NOMO-1 treated with dmso at 0.1 percent for 144 hours (cell line): Measurements from ENCODE around the gene B3GLCT.

ENCODE experiments used
- DNase-seq: peaks from one replicate; lab custom pipeline; 2025; ENCODE audit not compliant: unreplicated experiment; lab: John Stamatoyannopoulos, UW

Gene B3GLCT

DNA sequence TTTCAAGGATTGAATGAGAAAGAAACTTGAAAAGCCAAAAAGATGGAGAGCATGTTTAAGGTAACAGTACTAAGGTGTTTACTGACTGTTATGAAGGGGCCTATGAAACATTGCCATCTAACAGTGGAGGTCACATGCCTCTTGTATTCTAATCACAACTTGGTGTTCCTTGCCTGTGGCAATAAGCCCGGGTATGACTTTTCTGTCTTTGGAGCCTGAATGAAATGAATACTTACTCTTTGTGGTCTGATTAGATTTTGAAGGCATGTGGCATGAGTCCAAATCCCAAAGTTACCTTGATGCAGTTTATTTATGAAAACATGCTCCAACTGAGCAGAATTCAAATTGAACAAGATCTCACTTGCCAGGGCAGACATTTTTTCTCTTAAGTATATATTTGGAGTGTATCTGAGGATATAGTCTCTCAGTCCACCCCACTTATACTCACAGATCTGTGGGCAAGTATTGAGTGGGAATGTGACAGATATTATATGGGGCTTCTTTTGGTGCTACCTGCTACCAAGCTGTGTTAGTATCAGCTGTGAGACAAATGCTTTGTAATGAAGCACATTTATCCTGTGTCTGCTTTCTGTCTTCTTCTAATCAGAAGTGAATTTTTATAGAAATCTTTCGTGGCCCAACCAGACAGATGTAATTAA lies 67.5 kb downstream of the B3GLCT start:
- no peak for DNase-seq

DNA sequence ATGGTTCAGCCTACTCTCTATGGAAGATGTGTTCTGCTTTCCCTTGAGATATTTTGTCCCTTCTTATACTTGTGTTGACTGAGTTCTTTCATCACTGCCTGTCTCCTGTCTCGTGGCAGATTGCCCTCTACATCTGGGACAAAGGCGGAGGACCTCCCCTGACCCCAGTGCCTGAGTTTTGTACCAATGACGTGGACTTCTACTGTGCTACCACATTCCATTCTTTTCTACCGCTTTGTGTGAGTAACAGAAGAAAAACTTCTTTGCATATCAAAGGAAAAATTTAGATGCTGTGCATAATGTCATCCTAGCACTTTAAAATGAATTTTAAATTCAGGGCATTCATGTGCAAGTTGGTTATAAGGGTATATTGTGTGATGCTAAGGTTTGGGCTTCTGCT lies 74.6 kb downstream of the B3GLCT start:
- DNase-seq, result no peak

DNA sequence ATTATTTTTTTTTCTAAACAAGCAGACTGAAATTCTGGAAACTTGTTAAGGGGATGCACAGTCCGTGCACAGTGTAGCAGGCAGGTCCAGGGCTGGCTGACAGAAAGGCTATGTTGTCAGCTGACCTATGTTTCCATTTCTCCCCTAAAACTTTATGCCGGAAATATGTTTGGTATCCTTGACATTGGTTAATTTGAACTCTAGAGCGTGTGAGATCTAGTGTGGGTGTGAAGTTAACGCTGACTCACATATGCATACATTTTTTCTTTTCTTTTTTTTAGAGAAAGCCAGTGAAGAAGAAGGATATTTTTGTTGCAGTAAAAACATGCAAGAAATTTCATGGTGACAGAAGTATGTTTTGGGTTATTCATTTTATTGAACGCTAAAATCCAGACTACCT lies 76.6 kb downstream of the B3GLCT start:
- no peak for DNase-seq

DNA sequence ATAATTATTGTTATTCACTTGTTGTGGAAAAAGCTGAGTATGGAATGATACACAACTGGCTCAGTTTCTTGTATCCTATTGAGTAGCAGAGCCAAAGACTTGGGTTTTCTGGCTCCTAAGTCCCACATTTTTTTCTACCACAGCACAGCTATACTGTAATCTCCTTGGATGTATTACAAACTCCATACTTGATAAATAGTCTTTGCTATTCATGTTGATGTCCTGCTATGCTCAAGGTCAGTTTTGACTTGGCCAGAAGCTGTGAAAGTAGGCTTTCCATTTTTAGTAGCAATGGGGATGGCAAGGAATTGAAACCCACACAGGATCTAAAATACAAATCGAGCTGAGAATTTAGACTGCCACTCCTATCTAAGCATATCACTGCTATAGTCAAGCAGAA lies 79.1 kb downstream of the B3GLCT start:
- no peak for DNase-seq

DNA sequence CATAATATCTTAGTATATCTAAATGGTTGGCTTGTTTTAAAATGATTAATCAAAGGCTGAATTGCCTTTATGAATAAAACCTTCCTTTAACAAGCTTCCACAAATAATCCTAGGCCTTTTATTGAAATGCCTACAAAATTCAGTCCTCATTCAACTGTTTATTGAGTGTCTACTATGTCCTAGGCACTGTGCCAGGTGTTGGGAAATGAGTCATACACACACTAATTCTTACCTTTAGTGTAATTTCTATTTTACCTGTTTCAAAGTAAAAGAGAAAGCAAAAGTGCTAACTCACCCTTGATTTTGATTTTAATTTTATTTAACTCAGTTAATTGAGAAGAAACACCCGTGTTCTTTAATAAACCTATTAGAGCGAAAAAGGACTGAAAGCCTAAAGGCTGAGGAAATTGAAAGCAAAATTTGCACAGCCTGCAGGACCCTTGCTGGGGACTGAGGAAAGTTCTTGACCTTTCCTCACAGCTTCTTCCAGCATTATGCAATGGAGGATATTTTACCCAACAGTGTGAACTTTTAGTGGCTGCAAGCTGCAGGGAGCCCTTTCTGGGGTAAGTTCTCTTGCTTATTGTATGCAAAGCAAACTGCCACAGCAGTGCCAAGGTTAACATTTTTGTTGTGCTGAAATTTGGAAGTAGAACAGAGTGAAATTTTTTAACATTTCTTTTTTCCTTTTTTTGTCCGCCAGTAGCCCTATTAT lies 83.1 kb downstream of the B3GLCT start:
- DNase-seq, result no peak

DNA sequence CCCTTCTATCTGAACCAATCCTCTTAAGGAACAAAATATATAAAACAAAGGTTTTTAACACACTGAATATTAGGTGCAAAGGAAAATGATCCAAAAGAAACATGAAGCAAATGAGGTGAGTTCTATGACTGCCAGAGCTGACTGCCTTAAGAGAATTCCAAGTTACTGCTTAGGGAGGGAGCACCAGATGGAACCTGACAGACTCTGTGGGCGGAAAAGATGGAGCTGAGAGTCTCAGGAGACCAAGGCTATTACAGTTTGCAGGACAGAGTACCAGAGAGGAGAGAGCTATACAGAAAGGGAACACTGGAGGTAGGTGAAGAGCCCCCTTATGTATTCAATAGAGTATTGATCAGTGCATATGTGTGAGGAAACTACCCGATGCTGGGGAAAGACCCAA lies 87.2 kb downstream of the B3GLCT start:
- no peak for DNase-seq

DNA sequence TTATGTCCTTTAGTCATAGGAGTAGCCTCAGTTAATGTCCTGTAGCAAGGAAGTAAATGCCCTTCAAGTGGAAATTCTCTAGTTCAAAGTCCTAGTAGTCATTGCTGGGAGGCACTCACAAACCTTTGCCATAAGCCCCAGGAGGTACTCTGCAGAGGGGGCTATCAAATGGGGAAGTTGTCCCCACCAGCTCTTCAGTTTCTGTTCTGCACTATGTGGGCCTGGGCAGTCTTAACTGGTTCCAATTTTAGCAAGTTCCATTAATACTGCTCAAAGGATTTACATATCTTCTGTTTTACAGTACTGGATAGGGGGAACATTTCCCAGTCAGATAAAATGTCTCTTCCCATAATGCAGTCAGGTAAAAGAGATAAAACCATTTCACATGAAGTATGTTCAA lies 101.3 kb downstream of the B3GLCT start:
- peak; percentile 1 for DNase-seq

DNA sequence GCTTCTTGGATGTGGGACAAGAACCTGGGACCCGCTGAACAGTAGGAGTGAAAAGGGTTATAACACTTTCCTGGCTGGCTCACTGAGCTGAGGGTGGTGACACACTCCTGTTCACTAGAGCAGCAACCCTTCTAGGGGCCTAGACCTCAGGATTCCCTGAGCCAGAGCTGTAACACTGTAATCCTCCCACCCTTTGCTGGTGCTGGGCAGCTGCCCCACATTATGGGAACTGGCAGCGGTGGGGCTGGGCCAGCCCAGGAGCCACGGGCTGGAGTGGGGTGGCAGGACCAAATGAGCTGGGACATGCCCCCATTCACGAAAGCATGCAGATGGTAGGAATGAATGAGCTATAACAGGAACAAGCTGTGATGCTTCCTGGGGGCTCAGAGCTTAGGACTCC lies 110.6 kb downstream of the B3GLCT start:
- no peak for DNase-seq

DNA sequence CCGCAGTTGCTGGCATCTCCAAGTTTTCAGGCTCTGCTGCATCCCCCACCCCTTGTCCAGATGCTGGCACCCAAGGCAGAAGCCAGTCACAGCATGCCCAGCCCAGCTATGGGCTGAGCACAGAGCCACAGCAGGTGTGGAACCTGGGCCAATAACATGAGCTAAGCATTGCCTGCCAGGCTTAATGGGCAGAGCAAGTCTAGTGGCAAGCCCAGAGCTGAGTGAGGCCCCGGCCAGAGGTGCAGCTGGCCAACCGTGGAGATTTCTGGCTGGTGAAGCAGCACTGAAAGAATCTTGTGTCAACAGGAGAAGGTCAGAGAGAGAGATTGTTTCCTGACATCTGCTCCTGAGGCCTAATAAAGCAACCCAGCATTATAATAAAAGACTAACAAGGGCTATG lies 111.0 kb downstream of the B3GLCT start:
- DNase-seq, result no peak

DNA sequence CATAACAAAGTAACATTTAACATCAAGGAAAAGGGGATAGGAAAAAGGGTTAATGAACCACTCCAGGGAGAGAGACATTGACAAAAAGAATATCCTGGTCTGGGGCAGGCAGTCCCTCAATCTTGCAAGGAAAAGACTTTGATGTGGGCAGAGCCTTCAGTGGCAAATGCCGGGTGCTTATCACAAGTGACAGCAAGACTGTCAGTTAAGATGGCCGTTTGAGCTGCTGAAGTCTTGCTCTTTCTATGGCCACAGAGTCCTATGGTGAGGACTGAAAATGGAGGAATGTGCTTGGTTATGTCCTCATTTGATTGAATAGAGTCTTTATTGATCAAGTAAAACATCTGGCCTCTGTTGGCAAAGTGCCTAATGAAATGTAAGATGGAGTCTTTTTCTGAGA lies 112.1 kb downstream of the B3GLCT start:
- no peak for DNase-seq

DNA sequence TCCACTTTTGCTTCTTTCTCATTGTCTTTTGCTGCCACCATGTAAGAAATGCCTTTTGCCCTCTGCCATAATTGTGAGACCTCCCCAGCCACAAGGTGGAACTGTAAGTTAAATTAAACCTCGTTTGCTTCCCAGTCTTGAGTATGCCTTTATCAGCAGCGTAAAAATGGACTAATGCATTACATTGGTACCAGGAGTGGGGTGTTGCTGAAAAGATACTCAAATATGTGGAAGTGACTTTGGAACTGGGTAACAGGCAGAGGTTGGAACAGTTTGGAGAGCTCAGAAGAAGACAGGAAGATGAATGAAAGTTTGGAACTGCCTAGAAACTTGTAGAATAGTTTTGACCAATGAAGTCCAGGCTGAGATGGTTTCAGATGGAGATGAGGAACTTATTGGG lies 115.2 kb downstream of the B3GLCT start:
- DNase-seq, result no peak

DNA sequence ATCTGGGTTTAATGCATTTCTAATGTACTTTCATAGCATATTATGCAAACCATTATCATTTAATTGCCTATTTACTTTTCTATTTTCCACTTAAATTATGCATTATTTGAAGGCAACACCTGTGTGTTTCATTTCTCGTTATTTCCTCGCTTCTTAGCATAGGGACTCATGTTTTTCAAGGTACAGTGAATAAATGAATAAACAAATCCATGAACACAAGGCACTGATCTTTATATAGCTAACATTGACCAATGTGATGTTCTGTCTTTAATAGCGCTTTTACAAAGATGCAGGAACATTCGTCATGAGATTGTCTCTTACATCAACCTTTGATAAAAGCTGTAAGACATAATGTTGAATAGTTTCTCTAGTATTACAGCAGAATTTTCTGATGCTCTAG lies 121.2 kb downstream of the B3GLCT start:
- DNase-seq, result no peak

DNA sequence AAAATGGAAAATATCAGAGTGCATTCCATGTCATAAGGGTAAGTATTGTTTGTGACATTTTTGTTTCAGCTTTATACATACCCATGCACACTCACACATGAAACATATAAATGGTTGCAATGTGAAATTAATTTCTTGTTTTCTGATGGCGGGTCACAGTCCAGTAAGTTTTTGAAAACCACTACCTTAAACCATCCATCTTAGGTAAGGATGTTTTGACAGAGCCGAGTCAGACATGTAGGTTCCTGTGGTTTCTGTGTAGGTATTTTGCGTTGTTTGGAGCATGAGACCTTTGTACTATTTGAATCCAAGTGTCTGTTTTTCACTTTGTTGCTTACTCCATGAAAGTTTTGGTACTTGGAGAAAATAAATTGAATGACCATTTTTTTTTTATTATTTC lies 121.7 kb downstream of the B3GLCT start:
- no peak for DNase-seq

DNA sequence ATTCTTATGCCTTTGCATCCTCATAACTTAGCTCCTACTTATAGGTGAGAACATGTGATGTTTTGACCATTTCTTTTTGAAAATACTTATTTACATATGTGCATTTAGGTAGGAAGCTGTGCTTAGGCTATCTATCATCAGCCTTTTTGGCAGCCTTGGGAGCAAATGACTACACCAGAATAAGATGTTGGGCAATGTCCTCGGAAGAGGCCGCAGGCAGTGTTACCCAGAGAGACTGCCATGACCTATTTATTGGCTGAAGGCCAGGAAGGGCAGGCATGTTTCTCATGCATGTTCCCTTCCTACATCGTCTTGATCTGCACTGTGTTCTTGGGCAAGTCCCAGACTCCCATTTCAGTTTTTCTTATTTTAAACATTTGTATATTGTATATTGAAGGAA lies 122.3 kb downstream of the B3GLCT start:
- DNase-seq, result no peak

DNA sequence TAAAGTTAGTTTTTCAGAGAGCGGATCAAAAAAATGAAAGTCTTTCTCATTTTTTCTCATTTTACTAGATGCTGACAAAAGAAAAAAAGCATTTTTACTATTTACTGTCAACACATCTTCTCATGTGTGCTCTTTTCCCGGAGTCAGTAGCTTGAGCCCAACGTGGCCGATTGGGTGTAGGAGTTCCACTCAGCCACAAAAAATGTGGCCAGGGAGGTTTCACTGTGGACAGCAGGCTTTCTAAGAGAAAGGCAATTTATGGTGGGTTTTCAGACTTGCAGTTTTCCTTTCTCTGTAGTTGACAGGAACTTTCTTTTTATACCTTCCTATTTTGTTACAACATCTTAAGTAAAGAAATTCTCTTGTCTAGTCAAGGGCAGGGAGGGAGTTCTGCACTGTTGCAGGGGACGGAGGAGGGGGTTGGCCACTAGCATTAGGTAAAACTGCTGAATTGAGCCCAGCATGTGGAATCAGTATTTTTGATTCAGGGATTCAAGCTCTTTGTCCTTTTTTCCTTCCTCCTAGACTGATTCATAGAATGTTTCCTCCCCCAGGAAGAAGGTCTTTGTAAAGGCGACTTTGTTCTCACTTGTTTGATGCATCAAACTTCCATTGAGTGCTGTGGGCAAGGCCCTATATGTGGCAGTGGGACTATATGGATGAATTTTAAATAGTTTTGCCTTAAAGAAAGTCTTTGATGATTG lies 123.1 kb downstream of the B3GLCT start:
- no peak for DNase-seq

DNA sequence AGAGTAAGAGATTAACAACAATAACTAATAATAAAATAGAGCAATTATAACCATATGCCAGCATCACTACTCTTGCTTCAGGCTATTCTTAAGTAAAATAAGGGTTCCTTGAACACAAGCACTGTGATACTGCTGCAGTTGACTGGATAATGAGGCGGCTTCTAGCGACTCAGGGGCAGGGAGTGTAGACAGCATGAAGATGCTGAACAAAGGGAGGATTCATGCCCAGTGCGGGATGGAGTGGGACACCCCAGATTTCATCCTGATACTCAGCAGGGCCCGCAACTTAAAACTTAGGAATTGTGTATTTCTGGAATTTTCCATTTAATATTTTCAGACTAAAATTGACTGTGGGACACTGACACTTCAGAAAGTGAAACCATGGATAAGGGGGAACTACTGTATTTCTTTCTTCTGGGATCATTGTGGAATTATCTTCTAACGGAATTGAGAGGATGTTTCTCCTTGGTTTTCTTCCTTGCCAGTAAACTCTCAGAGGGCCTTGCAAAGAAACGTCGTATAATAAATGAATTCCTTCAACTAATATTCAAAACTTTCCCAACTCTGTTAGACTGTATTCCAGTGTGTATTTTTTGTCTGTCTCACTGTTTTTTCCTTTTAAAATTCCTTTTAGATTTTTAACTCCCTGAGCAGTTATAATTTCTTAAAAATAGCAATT lies 127.5 kb downstream of the B3GLCT start:
- no peak for DNase-seq

DNA sequence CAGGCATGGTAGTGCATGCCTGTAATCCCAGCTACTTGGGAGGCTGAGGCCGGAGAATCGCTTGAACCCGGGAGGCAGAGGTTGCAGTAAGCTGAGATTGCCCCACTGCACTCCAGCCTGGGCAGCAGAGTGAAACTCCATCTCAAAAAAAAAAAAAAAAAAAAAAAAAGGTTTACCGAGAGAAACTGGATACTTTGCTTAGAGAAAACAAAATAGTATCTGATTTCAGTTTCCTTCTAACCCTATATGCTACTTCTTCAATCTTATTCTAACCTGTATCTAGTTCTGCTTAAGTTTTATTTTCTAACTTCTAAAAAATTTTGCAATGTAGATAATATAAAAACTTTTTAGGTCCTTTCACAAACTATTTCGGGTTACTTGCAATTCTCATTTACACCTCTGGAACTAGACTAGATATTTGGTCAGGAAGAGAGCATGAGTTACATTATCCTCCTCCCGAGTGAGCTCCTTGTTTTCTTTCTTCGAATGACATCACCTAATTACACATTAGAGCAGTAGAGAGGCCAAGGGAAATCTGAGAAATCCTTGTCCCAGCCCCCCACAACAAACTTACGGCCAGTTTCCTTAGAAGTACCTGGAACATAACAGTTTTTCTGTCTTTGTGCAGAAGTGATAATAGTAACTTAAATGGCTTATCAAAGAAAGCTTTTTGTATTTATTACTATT lies 128.9 kb downstream of the B3GLCT start:
- no peak for DNase-seq

DNA sequence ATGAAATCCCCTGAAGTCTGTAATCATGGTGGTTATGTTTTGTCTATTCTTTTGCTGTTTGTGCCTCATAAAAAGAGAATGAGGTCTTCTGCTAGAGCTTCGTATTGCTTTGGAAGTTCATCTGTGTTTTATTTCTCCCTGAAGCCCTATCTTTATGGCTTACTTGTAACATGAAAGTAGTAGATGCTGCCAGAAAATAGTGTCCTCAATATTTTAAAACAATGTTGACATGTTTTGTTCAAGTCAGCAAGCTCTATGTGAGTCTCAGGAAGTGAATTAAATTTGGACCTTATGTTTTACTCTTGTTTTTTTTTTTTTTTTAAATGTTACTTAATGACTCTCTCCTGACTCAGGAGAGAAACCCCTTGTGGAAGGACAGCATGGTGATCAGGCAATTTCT lies 130.5 kb downstream of the B3GLCT start:
- DNase-seq, result no peak

DNA sequence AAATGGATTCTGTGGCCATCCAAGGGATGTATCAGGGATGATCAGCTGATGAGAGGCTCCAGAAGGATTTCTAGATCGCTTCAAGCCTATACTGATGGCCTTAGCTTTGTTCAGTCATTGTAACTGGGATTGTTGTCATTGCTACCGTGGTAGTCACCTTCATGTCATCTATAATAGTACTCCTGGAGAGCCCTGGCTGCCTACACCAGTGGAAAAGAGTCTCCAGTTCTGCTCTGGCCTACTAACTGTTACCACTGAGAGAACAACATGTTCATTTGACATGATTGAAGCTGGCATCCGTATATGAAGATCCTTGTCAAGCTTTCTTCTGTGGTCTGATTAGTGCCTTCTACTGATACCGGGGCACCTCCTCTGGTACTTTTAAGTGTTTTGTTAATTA lies 131.3 kb downstream of the B3GLCT start:
- DNase-seq, result no peak

DNA sequence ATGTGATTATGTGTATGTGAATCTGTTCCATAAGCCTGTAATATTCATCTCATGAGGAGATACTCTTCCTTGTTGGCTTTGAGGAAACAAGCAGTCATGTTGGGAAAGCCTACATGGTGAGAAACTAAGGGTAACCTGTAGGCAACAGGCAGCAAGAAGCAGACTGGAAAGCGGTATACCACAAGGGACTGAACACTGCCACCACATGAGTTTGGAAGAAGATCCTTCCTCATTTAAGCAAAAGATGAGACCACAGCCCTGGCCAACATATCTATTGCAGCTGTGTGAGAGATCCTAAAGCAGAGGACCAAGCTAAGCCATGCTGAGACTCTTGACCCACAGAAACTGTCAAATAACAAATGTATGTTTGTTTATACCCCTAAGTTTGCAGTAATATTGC lies 134.8 kb downstream of the B3GLCT start:
- no peak for DNase-seq

DNA sequence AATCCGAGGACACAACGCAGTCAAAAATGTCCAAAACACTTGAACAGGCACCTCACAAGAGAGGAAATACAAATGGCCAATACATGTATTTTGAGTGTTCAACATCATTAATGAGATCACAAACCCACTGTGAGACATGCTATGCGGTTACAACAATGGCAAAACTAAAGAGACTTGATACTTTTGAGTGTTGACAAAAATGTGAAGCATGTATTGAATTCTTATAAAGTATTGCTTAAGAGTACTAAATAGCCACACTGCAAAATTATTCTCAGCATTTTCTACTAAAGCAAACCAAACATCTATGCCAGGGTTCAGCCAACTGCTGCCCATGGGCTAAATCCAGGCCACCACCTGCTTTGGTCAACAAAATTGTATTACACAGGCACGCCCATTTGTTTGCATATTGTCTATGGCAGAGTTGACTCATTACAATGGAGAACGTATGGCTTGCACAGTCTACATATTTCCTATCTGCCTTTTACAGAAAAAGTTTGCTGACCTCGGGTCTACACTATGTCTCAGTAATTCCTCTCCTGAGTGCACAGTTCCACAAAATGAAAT lies 135.3 kb downstream of the B3GLCT start:
- DNase-seq, result no peak
